ENCODE results near the gene HDGF. TPM values are rescaled to one million over a fixed set of nuclear protein-coding genes. Genes with fewer than 3 reads are reported as not detected.

Gene HDGF
- polyA plus RNA-seq, 1 donor: 134 TPM

- DNase-seq (ENCODE audit: low read depth): peak; percentile 86
Observed at GRCh38 chr1:156725683-156726280, 25.7 kb downstream of the HDGF start.

DNA sequence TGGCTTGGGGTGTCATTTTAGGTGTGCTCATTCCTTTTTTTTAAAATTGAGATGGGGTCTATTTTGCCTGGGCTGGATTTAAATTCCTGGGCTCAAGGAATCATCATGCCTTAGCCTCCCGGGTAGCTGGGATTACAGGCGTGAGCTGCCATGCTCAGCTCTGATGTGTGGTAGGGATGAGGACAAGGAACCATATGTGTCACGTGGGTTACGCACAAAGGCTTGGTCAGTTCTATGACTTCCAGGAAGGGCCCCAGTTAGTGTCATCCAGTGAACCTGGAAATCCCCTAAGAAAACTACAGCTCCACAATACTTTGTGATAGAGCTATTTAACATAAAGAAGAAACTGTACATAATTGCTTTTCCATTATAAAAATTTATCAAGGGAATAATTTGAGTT, 29.9 kb downstream of the HDGF start:
- DNase-seq (ENCODE audit: low read depth): no peak

DNA sequence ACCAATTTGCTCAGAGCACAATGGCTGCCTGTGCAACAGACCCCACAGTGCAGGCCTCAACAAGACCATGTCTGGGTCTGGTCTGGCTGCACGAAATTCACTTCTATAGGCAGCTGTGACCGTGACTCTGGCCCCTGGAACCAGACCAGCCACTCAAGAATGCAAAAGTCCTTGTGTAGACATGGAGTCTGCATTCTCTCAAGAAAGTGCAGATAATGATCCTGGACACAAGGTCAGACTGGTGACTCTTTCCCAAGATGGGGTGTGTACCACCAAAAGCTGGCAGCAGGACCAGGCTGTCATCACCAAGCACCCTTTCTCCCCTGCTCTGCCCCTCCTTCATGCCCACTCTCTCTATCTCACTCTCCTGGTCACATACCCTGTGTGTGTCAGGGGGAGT, 30.3 kb downstream of the HDGF start:
- no peak for DNase-seq (ENCODE audit: low read depth)

- no peak for DNase-seq (ENCODE audit: low read depth)
Observed at GRCh38 chr1:156717351-156717750, 34.1 kb downstream of the HDGF start.

DNA sequence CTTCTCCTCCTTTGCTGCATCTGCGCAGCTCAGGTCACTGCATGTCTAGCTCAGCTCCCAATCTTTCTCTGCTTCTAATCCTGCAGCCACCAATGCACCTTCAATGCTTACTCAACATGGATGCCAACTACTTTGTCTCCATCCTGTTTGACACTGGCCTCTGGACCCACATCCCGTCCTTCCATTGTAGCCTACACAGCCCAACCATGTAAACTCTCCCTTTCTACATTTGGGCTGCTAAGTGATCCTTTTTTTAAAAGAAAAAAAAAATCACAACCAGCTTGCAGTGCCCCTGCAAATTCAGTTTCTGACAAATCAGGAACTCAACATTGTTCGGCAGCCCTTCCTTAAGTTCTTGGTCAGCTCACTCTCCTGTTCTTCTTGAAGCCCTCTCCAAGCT, 36.6 kb downstream of the HDGF start:
- no peak for DNase-seq (ENCODE audit: low read depth)

DNA sequence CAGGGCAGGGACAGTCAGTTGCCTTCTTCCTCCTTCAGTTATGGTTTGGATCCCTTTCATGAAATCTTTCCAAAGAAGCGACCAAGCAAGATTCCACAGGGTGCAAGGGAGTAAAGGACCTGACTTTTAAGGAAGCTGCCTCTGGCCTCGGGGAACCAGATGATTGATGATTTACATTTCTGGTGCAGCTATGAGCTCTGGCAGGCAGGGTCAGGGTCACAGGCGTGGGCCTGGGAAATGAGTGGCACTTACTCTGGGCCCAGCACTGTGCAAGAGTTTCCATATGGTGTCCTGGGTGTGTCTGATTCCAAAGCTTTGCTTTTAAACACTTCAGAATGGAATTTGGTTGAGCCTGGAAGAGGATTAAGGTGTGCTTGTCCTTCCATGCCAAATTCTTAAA, 38.8 kb downstream of the HDGF start:
- DNase-seq (ENCODE audit: low read depth): no peak

GRCh38 chr1:156711011-156711817, 40.3 kb downstream of the HDGF start:
- DNase-seq (ENCODE audit: low read depth): no peak

DNA sequence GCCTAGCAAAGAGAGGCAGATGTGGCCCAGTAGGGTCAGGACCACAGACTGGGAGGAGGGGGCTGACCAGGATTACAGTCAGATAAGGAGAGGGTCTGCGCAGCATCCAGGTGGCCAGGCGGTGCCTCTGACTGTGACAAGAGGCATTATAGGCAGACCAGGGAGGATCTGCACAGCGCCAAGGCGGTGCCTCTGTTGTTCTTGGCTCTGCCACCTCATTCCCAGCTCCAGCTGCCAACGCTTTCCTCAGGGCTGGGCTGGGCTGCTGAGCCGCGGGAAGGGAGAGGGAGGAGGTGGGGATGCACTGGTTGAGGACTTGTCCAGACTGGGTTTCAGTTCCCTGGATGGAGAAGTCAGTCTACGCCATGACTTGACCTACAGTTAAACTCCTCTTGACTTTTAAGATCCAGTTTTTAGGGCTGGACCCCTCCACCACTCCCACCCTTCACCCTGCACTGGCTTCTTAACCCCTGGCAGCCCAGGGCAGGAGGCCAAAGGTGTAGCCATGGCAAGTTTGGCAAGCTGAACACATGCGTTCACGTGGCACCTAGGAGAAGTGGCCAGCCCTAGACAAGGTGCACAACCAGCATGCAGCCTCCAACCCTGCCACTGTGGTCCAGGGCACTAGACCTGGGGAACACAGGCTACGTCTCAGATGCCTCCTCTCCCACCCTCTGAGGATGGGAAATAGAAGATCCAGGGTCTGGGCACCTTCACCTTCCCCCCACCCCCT, 41.6 kb downstream of the HDGF start:
- no peak for DNase-seq (ENCODE audit: low read depth)

DNA sequence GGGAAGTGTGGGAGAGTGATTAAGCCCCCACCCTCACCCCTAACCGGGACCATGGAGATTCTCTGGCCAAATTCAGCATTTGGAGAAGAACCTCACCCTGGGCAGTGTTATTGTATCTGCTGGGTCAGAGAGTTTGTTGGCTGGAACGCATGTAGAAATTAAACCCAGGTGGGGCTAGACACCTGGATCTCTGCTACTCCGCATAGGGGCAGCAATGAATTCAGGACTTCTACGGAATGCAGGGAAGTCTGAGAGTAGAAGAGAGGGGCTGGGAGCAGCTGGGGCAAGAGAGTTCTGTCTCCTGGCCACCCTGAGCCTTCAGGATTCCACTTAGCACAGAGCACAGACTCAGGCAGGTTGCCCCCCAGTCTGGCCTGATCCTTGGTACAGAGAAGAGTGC, 42.4 kb downstream of the HDGF start:
- DNase-seq (ENCODE audit: low read depth): no peak

DNA sequence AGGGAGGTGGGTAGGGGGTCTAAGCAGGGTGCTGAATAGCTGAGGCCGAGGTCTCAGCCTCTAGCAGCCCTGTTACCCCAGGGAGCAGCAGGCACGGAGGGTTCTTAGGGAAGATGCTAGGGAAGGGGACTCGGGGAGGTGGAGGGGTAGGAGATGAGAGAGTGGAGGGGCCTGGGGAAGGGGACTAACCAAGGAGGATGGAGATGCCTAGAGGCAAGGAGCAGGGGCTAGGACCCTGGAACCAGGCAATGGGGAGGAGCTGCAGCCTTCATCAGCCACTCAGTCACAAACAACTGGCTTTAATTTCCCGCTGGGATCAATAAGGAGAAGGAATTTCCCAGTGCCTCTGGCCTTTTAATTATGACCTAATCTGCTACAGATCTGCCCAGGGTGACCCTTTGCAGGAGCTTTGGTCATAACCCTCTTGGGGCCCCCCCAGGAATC, 43.2 kb downstream of the HDGF start:
- no peak for DNase-seq (ENCODE audit: low read depth)

- DNase-seq (ENCODE audit: low read depth): no peak
Observed at GRCh38 chr1:156707417-156708217, 43.9 kb downstream of the HDGF start.

GRCh38 chr1:156706657-156707416, 44.6 kb downstream of the HDGF start:
- DNase-seq (ENCODE audit: low read depth): no peak

DNA sequence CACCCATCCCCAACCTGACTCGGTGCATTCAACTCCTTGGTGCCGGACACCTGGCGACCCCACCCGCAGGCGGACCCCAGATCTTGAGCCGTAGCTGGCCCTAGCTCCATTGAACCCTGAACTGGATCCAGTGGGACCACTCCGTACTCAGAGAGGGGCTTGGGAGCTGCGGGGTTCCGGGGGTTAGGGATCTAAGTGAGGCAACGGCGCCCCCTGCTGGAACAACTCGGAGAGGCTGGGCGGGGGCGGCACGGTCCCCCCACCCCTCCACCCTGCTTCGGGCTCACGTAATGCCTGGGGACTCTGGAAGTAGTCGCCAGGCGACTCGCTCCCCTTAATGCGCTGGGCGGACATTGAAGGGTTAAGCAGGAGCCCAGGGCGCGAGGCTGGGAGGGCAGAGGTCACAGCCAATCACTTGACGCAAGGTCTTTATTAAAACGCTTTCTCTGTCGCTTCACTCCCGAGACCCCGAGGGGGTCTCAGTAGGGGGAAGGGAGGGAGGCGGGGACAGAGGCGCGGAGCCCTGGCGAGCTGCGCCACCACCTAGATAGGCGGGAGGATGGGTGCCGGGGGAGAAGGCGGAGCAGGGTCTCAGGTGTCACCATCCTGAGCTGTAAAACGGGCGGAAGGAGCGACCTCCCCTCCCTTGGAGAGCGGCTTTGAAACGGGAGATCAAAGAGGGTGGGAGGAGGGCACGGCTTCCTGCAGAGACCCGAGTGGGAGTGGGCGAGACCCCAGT, 45.4 kb downstream of the HDGF start:
- DNase-seq (ENCODE audit: low read depth): no peak

- DNase-seq (ENCODE audit: low read depth): no peak
Observed at GRCh38 chr1:156705321-156705917, 46.1 kb downstream of the HDGF start, which contains the start of gene CRABP2. TSS of gene CRABP2 (minus strand) at chr1:156705583. CDS start at chr1:156705446, 137 bp downstream.

- no peak for DNase-seq (ENCODE audit: low read depth)
Observed at GRCh38 chr1:156704930-156705320, 46.5 kb downstream of the HDGF start.

DNA sequence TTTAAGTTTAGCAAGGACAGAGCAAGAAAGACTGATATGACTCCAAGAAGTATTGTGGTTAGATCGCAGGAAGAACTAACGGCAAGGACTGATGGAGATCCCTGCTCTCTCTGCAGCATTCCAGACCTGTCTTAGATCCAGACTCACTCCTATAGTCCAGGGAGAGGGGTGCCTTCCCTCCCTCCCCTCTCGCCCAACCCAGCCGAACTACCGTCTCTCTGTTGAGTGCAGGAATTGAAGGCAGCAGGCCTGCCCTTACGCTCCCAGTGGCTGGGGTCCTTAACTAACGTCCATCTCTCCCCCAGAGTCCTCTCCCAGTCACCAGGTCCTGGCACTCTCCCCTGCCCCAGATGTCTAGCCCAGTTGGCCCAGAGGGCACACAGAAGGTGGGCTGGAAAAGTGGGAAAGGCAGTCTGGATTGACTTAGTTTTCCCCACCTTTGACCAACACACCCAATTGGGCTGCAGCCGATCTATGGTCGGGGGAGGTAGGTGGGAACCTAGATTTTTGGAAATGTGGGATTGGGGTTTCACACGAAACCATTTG, 47.2 kb downstream of the HDGF start:
- DNase-seq (ENCODE audit: low read depth): no peak

DNA sequence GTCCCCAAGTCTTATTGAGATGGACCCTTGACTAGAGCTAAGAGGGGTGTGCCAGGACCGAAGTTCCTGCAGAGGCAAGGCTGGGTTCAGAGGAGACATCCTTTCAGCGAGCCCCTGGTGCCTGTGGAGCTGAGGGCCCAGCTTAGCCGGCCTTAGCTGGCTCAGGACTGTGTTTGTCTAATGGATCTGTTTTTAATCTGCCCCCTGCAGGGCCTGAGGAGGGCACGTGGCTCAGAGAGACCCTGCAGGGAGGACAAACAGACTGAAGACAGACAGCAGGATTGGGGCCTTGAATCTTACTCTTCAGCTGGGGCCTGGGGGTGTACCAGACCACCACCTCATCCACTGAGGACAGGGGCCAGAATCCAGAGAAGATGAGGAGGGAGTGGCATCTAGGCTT, 47.7 kb downstream of the HDGF start:
- no peak for DNase-seq (ENCODE audit: low read depth)

DNA sequence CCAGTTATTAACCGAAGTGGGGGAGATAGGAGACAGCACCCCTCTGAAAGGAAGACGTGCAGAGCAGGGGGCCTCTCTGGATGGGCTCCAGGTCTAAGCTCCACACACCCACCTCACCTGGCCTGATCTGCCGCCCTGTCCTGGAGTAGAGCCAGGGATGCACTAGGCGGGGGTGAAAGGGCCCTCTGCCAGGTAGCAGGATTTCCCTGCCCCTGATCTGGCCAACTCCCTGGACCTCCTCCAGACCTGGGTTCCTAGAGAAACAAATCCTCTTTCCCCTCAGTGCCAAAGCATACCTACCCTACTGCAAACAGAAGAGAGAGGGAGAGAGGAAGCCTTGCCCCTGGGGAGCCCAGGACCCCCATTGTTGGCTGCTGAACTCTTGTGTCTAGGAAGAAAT, 48.1 kb downstream of the HDGF start:
- no peak for DNase-seq (ENCODE audit: low read depth)

- no peak for DNase-seq (ENCODE audit: low read depth)
Observed at GRCh38 chr1:156700736-156701531, 50.5 kb downstream of the HDGF start.

Measured in forelimb muscle (tissue), 1 donor.